Fibroblast of skin of scalp (primary cell): ENCODE results near the gene PLEKHA1.

Experiments
- DNase-seq: peaks from one replicate; pipeline ENCODE4 v3.0.0-alpha.2; 2013

The PLEKHA1 gene

GRCh38 chr10:122424059-122424458, 49.6 kb downstream of the PLEKHA1 start:
- DNase-seq = no peak

DNA sequence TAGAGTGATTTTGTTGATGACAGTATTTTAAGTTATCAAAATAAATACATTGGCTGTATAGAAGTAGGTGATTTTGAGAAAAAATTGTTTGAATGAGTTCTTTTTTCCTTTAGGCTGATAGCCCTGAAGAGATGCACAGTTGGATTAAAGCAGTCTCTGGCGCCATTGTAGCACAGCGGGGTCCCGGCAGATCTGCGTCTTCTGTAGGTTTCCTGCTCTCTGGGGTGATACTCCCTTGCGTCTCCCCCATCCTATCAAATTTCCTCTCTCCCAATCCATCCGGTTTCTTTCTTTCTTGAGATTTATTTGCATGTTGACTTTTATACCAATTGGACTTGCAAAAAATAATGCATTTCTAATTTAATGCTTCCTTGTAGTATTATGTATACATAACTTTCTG, 52.3 kb downstream of the PLEKHA1 start:
- DNase-seq = no peak

DNA sequence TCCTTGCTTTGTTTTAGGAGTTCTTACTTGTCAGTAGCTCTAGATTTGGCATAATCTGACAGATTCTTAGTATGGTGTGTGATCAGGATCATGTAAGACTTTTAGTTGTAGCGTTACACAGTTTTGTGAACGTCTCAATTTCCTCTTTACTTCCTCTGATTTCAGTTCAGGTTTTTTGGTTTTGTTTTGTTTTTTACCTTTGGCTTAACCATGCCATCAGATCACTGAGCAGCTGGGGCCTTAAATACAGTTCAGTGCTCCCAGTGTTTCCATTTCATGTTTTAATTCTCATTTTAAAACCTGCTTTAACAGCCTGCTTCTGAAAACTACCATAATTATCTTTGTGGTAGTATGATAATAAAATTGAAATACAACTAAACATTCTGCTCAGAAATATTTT, 52.8 kb downstream of the PLEKHA1 start:
- no peak for DNase-seq

DNA sequence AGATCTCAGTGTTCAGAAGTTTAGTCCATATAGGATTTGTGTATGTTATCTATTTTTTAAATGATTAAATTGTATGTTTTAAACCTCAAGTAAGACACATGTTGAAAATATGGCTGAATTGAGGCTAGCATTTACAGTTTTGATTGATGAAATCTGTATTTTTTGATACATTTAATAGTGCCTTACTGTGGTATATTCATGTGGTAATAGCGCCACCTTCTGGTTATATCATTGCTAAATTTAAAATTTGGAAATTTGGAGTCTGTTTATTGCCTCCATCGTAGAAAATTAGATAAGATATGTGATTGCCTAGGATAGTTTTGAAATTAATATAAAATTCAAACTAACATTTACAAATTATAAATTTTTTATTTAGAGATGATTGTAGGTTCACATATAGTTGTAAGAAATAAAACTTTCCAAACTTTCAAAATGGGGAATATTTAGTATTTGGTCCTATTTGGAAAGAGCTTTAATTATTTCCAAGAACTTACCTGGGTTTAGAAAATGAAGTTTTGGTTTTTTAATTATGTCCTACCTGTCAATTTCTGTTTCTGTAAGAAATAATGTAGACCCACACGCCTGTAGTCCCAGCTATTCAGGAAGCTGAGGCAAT, 60.8 kb downstream of the PLEKHA1 start:
- peak; percentile 58 for DNase-seq

DNA sequence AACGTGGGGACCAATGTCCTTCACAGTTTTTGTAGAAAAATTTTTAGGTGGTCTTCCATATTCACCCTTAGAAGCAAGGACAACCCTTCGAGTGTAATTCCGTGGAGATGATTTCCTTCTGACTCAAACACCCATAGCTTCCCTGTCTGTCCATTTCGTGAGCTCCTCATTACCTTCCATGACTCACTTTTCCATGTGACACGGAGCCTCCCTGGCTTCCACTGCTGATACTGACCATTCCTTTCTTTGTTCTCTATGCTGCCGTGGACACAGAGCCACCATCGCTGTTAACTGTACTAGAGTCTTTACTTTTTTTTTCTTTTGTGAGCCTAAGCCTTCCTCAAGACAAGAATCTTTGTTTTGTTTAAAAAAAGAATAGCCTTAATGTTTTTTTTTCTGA, 67.5 kb downstream of the PLEKHA1 start:
- peak; percentile 37 for DNase-seq

DNA sequence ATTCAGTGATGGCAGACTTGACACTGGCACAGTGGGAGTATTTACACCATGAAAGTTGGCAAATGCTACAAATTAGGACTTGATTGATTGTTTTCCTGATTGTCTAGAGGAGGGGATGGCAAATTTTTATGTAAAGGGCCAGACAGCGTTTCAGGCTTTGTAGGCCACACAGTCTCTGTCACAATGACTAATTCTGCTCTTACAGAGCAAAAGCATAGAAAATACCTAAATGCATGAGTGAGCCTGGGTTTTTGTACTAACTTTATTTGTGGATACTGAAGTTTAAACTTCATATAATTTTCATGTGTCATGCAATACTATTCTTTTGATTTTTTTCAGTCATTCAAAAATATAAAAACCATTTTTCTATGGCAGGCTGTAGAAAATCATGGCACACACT, 71.0 kb downstream of the PLEKHA1 start:
- no peak for DNase-seq

GRCh38 chr10:122445904-122446303, 71.4 kb downstream of the PLEKHA1 start:
- no peak for DNase-seq

DNA sequence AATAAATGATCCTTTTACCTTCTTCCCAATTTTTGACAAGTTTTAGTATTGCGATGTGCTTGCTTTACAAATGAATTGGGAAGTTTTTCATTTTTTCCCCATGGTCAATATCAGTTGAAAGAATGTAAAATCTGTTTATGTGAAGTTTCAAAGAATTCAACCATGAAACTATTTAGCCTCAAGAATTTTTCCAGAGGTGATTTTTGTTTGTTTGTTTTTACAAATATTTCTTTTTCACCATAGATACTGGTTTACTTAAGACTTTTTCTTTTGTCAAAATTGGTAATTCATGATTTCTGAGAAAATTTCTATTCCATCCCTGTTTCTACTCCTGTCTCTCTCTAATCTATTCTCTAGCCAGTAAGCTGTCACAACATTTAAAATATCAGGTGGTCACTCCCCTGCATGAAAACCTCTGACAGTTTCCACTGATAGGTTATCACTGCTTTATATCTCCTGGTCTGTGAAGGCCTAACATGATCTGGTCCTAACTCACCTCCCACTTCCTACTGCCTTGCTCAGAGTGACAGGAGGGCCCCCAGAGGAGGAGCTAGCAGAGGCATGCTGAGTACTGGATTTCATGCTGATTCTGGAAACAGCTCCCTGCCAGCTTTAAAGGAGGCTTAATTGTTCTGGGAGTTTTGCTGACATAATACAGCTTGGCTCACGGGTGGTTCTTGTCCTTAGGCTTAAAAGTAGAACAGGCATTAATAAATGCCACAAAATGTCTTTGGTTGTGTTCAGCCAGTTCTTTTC, 72.3 kb downstream of the PLEKHA1 start:
- DNase-seq = peak; percentile 35

DNA sequence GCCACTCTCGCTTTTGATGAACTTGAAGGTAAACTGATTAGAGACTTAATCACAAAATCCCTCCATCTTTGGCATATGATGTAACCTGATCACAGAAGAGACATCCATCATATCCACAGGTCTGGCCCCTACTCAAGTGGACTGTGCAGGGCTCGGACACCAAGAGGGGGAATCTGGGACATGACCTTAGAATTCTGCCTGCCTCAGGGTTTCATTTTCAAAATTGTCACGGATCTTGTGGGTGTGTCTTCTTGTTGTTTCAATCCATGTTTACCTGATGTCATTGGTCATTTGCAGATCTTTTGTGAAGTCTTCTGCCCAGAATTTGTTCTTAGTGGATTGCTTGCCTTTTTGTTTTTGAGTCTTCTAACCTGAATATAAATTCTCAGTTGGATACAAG, 74.1 kb downstream of the PLEKHA1 start:
- no peak for DNase-seq

DNA sequence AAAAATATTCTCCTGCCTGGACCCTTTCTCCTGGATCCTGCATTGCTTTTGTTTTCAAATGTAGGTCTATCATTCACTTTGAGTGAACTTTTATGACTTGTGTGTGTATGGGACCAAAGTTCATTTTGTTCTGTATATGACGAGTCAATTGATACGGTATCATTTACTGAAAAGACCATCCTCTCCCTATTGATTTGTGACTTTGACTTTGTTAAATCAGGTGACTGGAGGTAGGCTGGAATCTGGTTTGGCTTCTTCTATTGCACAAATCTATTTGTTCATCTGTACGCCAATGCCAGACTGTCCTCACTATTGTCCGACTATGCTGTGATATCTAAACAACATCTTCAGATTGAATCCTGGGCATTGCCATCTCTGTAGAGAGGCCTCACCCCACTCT, 74.6 kb downstream of the PLEKHA1 start:
- no peak for DNase-seq

- no peak for DNase-seq
Measured at GRCh38 chr10:122450353-122450990, 76.0 kb downstream of the PLEKHA1 start.

DNA sequence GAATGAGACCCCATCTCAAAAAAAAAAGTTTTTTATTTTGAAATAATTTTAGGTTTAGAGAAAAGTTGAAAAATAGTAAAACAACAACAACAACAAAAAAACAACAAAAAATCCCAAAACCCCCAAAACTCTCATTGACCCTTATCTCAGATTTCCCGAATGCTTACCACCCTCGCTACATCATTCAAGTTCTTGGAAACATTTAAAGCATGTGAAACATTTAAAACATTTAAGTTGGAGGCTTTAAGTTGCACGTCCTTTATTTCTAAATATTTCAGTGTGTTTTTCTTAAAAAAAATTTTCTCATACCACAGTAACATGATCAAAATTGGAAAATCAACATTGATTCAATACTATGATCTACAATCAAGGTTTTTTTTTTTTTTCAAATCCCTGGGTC, 79.6 kb downstream of the PLEKHA1 start:
- DNase-seq = peak; percentile 69

GRCh38 chr10:122454603-122455080, 80.1 kb downstream of the PLEKHA1 start, which contains the start of gene ARMS2:
TSS of gene ARMS2 (plus strand) at chr10:122454653. CDS start at chr10:122454728, 75 bp downstream.
- DNase-seq = no peak

DNA sequence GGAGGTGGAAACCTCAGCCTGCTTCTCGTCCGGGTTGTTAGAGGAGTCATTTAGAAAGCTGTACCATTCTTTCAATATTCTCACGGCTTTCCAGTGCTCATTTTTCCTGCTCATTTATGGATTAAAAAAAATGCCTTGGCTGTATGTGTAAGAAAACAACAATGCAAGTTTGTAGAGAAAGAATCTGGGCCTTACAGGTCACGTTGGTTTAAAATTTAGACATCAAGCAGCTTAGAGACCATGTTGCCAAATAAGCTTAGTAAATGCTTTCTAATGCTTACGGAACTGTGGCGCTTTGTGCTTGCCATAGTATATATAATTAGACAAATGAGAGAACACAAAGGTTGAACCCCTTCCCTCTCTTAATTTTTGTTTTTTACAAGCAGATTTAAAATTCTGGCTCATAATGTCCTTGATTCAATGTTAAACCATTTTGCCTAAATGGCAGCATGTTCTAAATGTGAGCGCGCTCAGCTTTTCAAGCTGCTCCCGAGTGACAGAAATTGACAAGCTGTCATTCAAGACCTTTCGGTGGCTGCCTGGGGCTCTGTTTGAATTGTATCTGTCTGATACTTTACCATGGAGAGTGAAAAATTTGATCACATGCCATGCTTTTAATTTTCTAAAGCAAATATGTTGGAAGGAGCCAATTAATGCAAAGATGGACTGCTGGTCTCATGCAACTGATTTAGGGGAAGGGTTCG, 81.0 kb downstream of the PLEKHA1 start:
- DNase-seq = no peak

DNA sequence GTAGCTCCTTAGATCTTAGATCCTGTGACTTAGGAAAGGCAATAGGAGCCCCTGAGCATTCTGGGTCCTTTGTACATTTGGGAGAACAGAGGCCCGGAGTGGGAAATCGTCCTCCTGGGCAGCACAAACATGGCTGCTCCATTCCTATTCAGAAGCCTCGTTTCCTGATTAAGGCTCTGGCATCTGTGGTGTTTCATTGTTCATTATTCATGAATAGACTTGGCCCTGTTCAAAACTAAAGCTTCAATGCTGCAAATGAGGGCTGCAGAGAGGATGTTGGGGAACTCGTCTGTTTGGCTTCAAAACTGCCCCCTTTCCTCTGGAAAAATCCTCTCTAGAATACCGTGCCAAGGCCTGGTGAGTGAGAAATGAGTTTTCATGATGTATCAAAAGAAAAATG, 83.4 kb downstream of the PLEKHA1 start:
- no peak for DNase-seq

DNA sequence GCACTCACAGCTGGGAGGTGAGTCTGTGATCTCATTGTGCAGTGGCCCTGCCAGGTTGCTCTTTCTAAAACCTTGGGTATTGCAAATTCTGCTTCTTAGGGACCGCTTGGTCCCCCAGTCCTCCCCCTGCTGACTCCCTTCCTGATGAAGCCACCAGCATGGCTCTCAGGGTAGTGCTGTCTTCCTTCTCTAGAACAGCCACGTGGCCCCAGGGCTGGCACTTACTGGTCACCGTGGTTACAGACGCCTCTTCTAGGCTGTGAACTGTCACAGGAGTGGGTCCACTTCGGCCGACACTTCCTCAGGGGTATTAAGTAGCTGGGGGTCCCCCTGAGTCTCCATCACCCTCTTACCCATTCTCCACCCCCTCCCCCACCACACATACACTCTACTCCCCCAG, 84.2 kb downstream of the PLEKHA1 start:
- no peak for DNase-seq

DNA sequence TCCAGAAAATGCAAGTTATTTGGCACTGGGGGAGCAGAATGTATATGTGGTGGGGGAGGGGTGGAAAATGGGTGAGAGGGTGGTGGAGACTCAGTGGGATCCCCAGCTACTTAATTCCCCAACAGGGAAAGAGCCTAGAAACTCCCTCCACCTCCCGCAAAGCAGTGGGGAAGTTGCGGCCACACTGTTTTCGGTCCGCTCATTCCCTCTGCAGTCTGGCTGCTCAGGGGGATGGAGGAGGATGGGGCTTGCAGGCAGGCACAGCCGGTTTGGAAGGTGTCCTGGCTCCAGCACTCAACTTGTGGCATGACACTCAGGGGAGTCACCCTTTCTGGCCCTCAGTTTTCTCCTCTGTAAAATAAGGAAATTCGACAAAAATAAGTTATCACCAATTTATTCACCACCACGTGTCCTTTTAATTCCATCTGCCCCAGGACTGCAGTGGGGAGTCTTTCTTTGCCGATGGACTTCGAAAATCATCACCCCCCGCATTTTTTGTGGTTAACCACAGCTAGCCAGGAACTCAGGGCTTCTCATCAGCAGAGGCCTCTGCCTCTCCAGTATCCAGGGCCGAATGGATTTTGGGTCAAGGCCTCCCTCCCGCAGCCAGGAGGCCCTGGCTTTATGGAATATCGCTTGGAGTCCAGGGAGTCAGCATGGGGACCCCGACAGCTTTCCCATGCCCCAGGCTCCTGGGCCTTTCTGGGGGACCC, 85.2 kb downstream of the PLEKHA1 start:
- peak; percentile 88 for DNase-seq

- DNase-seq = no peak
Measured at GRCh38 chr10:122460891-122461293, 86.4 kb downstream of the PLEKHA1 start.

GRCh38 chr10:122461367-122461728, 86.8 kb downstream of the PLEKHA1 start, which contains the start of gene HTRA1:
TSS of gene HTRA1 (plus strand) at chr10:122461553. CDS start at chr10:122461653, 100 bp downstream.
- peak; percentile 83 for DNase-seq

GRCh38 chr10:122461729-122462532, 87.4 kb downstream of the PLEKHA1 start:
- no peak for DNase-seq
